ENCODE data around the gene MAPK6. TPM values are rescaled to one million over a fixed set of nuclear protein-coding genes. Genes with fewer than 3 reads are reported as not detected.

The MAPK6 gene
- total and polyA plus RNA-seq, 11 donors = 3.6 to 26.2 (median 17.5) TPM

DNA sequence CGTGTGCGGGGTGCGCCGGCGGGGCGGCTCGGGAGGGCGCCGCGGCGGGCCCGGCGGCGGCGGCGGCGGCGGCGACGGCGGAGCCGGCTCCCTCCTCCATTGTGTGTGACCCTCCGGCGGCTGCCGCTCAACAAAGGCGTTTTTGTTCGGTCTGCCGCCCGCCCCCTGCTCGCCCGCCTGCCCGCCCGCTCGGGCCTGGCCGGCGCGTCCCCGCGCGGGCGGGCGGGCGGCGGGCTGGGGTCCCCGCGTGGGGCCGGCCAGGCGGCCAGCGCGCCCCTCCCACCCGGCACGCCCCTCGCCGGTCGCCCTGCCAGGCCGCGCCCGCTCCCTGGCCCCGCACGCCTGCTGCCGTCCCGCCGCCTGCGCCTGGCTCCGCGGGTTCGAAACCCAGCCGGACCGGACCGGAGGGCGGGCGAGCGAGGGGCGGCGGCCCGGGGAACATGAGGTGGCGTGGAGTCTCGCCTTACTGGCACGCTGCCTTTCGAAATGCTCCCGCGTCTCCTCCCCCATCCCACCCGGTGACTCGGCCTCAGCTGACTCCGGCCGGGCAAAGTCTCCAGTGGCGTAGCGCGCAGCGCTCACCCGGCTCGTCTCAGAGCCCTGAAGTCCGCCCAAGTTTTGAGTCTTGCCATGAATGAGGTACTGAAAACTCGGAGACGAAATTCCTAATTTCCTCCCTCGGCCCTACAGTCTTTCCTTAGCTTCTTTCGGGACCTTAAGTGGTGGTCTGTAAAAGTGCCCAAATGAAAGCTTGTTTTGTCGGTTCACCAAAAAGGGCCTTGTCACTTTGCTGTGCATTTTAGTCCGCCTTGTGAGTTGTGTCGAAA lies 588 bp downstream of the MAPK6 start:
- WGBS, 4 donors = 0 to 1% (median 1%) methylated on average over 8 to 100 of the region's 100 CpGs
- Histone ChIP-seq H3K27ac (peak overlapping the region; percentile 91 to 96 (median 93)), H3K36me3 (no peaks in the 10 kb centered on the region), H3K4me1 (peaks cover 5 to 43% (median 29%) of the 10 kb centered on the region in 12 donors), H3K4me3 (peak overlapping the region; percentile 60 to 89 (median 69)), H3K27me3 (no peaks in the 10 kb centered on the region), H3K9me3 (no peaks in the 10 kb centered on the region)
- peak; percentile 71 to 87 (median 83) for ATAC-seq
- TF ChIP-seq POLR2A (IDR thresholded peaks at IDR 0.05) = peak in 1 of 2 donors; percentile 45
- no peak for TF ChIP-seq CTCF (IDR thresholded peaks at IDR 0.05)
- DNase-seq = peak; percentile 85 to 90 (median 88)
- intact Hi-C loops (cut with DNase I) = loop anchor here in 6 of 10 donors (2.0 to 10.0 kb wide), 5 partner anchors 37 to 505 kb away; partner anchors contain the start of genes LEO1 (in 2 of the 6) and MYO5A (in 1 of the 6)

GRCh38 chr15:52020221-52021085 lies 1.4 kb downstream of the MAPK6 start:
- Histone ChIP-seq H3K4me1 (peaks cover 5 to 43% (median 29%) of the 10 kb centered on the region in 12 donors), H3K9me3 (no peaks in the 10 kb centered on the region), H3K27me3 (no peaks in the 10 kb centered on the region), H3K27ac (peak overlapping the region; percentile 91 to 96 (median 93)), H3K4me3 (peak overlapping the region; percentile 60 to 89 (median 69)), H3K36me3 (no peaks in the 10 kb centered on the region)
- DNase-seq (no peak), ATAC-seq (no peak)
- no peak for TF ChIP-seq POLR2A (IDR thresholded peaks at IDR 0.05)
- TF ChIP-seq CTCF (IDR thresholded peaks at IDR 0.05) = no peak
- intact Hi-C loops (cut with DNase I) = loop anchor here in 2 of 10 donors (5.0 to 10.0 kb wide), 2 partner anchors 38 to 504 kb away; partner anchors contain the start of gene MYO5A (in 1 of the 2)
- 5 to 9% (median 6%) methylated on average over 10 of the region's 10 CpGs for WGBS, 4 donors

DNA sequence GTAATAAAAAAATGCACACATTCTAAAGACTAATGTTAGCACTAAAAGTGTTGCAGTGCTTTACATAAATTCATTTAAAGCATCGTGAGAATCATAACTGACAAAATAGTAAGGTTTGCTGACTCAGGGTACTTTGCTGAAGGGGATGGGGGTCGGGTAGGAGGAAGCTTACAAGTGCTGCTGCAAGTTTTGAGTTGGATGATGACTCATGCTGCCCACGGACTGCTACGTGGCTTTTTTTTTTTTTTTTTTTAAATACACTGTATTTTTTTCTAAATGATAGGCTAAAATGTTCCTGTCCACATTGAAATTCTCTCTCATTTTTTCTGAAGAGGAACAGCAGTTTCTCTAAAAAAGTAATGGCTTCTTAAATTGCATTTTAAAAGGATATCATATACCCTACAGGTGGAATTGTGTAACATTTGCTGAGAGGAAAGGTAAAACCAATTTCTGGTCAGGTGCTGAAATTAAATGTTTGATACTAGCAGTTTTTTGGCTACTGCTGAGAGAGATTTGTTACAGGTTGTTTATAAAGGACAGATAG lies 2.2 kb downstream of the MAPK6 start:
- ATAC-seq = peak in 2 of 4 donors; percentile 36 to 44
- peak in 4 of 5 donors; percentile 34 to 43 (median 42) for DNase-seq
- no peak for TF ChIP-seq POLR2A (IDR thresholded peaks at IDR 0.05)
- TF ChIP-seq CTCF (IDR thresholded peaks at IDR 0.05) = no peak

More for the DNA sequence above, 2.2 kb downstream of the MAPK6 start:
- peak overlapping the region in 9 of 12 donors; percentile 60 to 89 (median 70) for H3K4me3 ChIP-seq
- H3K9me3 ChIP-seq = no peaks in the 10 kb centered on the region
- no peaks in the 10 kb centered on the region for H3K27me3 ChIP-seq
- intact Hi-C loops (cut with DNase I) = loop anchor here in 2 of 10 donors (5.0 to 10.0 kb wide), 2 partner anchors 39 to 504 kb away; partner anchors contain the start of gene MYO5A (in 1 of the 2)
- 0 to 2% (median 1%) methylated on average over 4 of the region's 4 CpGs for WGBS, 4 donors
- H3K36me3 ChIP-seq = no peaks in the 10 kb centered on the region
- H3K27ac ChIP-seq = peak overlapping the region in 11 of 12 donors; percentile 91 to 96 (median 93)
- peaks cover 5 to 43% (median 29%) of the 10 kb centered on the region in 12 donors for H3K4me1 ChIP-seq
